Measurements from ENCODE around the gene RPA1.

The RPA1 gene

DNA sequence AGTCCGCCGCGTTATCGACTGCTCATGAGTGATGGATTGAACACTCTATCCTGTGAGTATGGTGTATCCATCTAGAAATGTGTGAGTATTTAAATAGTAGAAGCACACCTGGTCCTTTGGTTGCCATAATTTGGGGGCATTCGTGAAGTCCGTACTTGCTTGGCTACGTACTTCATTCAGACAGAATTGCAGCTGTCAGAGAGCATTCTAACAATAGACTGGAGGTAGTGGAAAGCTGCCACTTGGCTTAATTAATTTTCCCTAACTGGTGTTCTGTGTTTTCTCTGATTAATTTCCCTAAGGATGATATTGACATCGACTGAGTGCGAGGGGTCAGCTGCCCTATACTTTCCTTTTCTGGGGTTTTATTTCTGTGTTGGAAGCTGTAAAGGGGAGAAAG lies 14.1 kb downstream of the RPA1 start:
- TF ChIP-seq, protein P1, sequence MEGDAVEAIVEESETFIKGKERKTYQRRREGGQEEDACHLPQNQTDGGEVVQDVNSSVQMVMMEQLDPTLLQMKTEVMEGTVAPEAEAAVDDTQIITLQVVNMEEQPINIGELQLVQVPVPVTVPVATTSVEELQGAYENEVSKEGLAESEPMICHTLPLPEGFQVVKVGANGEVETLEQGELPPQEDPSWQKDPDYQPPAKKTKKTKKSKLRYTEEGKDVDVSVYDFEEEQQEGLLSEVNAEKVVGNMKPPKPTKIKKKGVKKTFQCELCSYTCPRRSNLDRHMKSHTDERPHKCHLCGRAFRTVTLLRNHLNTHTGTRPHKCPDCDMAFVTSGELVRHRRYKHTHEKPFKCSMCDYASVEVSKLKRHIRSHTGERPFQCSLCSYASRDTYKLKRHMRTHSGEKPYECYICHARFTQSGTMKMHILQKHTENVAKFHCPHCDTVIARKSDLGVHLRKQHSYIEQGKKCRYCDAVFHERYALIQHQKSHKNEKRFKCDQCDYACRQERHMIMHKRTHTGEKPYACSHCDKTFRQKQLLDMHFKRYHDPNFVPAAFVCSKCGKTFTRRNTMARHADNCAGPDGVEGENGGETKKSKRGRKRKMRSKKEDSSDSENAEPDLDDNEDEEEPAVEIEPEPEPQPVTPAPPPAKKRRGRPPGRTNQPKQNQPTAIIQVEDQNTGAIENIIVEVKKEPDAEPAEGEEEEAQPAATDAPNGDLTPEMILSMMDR (IDR thresholded peaks at IDR 0.05; ENCODE audit: low read length): no peak
- TF ChIP-seq EZH2phosphoT487 (IDR thresholded peaks at IDR 0.05; ENCODE audit: low read length) (no peak), EZH2 (optimal IDR thresholded peaks at IDR 0.05; ENCODE audit: low read depth, low read length) (no peak)
- peaks cover 41% of the 10 kb centered on the region for H3K79me2 ChIP-seq (ENCODE audit: low read length)
- no peak overlapping the region for H3K9ac ChIP-seq (ENCODE audit: low read length)

DNA sequence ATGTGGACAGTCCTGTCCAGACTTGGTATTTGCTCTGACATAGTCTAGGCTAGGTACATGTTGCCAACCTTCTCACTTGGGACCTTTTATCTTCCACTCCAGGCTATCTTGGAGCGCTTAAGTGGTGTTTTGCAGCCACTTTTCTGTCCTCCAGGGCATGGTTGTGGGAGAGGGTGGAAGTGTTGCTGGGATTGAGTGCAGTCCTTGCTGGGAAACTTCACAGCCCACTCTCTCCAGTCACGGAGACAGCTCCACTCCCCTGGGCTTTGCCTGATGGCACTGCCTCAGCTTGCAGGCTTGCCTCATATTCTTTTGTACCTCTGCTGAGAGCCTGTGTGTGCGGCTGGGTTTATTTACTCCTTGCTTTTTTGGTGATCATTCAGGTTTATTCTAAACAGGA lies 17.4 kb downstream of the RPA1 start:
- no peaks in the 10 kb centered on the region for H3K27me3 ChIP-seq (replicated peaks; ENCODE audit: insufficient read depth, low read length)
- H3F3A ChIP-seq (ENCODE audit: insufficient read depth, low read length): no peaks in the 10 kb centered on the region
- peaks cover 10% of the 10 kb centered on the region; the same call in 1 of the 2 replicates for H3K79me2 ChIP-seq (ENCODE audit: low read length)
- no peaks in the 10 kb centered on the region for H3K4me1 ChIP-seq (ENCODE audit: low read length)
- DNase-seq: no peak
- TF ChIP-seq, protein P1 (IDR thresholded peaks at IDR 0.05; ENCODE audit: low read length): no peak
- TF ChIP-seq EZH2 (optimal IDR thresholded peaks at IDR 0.05; ENCODE audit: low read depth, low read length): no peak
- TF ChIP-seq EZH2phosphoT487 (IDR thresholded peaks at IDR 0.05; ENCODE audit: low read length): no peak
- no peak overlapping the region for H3K27ac ChIP-seq (ENCODE audit: low read length)
- H3K9me2 ChIP-seq (replicated peaks; ENCODE audit: insufficient read depth, low read length): no peaks in the 10 kb centered on the region
- no peak overlapping the region for H2AFZ ChIP-seq (ENCODE audit: low read length)
- no peaks in the 10 kb centered on the region; the same call in 1 of the 2 replicates for H3K36me3 ChIP-seq (replicated peaks; ENCODE audit: insufficient read depth, low read length)
- H3K9ac ChIP-seq (ENCODE audit: low read length): no peak overlapping the region
- no peak overlapping the region for H3K4me2 ChIP-seq (ENCODE audit: low read depth, low read length)
- H4K20me1 ChIP-seq (ENCODE audit: insufficient read depth, low read length): no peaks in the 10 kb centered on the region
- no peak overlapping the region for H3K4me3 ChIP-seq (ENCODE audit: low read length)
- no peaks in the 10 kb centered on the region for H3K9me3 ChIP-seq (replicated peaks; ENCODE audit: insufficient read depth, low read length)

More for the DNA sequence above, 14.1 kb downstream of the RPA1 start:
- no peak overlapping the region for H3K27ac ChIP-seq (ENCODE audit: low read length)
- H3K4me2 ChIP-seq (ENCODE audit: low read depth, low read length): no peak overlapping the region
- DNase-seq: no peak
- H3K27me3 ChIP-seq (replicated peaks; ENCODE audit: insufficient read depth, low read length): no peaks in the 10 kb centered on the region
- H2AFZ ChIP-seq (ENCODE audit: low read length): no peak overlapping the region
- H3K9me3 ChIP-seq (replicated peaks; ENCODE audit: insufficient read depth, low read length): no peaks in the 10 kb centered on the region
- no peaks in the 10 kb centered on the region for H3F3A ChIP-seq (ENCODE audit: insufficient read depth, low read length)
- no peaks in the 10 kb centered on the region for H3K4me1 ChIP-seq (ENCODE audit: low read length)
- no peaks in the 10 kb centered on the region for H3K9me2 ChIP-seq (replicated peaks; ENCODE audit: insufficient read depth, low read length)
- H3K4me3 ChIP-seq (ENCODE audit: low read length): no peak overlapping the region
- no peaks in the 10 kb centered on the region; the same call in 1 of the 2 replicates for H3K36me3 ChIP-seq (replicated peaks; ENCODE audit: insufficient read depth, low read length)
- H4K20me1 ChIP-seq (ENCODE audit: insufficient read depth, low read length): no peaks in the 10 kb centered on the region

DNA sequence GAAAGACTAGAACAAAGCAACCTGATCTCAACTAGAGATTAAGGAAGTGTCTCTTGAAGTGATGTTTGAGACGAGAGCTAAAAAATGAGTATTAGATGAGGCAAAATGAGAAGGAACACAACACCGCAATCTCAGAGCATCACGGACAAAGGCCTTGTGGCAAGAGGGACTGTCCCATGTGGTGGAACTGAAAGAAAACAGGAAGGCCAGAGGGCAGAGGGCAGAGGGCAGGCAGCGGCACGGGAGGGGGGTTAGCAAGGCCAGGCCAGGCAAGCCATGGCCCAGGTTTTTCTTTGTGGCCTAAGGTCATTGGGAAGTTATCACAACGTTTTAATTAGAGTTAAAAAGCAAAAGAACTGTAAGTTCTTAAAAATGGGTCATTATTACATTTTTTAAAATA lies 22.5 kb downstream of the RPA1 start:
- DNase-seq: no peak
- H3K9ac ChIP-seq (ENCODE audit: low read length): no peak overlapping the region
- TF ChIP-seq, protein P1 (IDR thresholded peaks at IDR 0.05; ENCODE audit: low read length): no peak
- TF ChIP-seq EZH2 (optimal IDR thresholded peaks at IDR 0.05; ENCODE audit: low read depth, low read length) (no peak), EZH2phosphoT487 (IDR thresholded peaks at IDR 0.05; ENCODE audit: low read length) (no peak)
- no peak overlapping the region for H3K27ac ChIP-seq (ENCODE audit: low read length)
- H2AFZ ChIP-seq (ENCODE audit: low read length): no peak overlapping the region
- no peaks in the 10 kb centered on the region for H3F3A ChIP-seq (ENCODE audit: insufficient read depth, low read length)
- H3K4me3 ChIP-seq (ENCODE audit: low read length): no peak overlapping the region
- H3K4me1 ChIP-seq (ENCODE audit: low read length): no peaks in the 10 kb centered on the region
- no peak overlapping the region for H3K4me2 ChIP-seq (ENCODE audit: low read depth, low read length)
- H3K79me2 ChIP-seq (ENCODE audit: low read length): 0 out of 2 replicates have a peak, but pooled peaks cover 4% of the 10 kb centered on the region
- no peaks in the 10 kb centered on the region for H3K27me3 ChIP-seq (replicated peaks; ENCODE audit: insufficient read depth, low read length)
- no peaks in the 10 kb centered on the region for H3K9me3 ChIP-seq (replicated peaks; ENCODE audit: insufficient read depth, low read length)
- H3K9me2 ChIP-seq (replicated peaks; ENCODE audit: insufficient read depth, low read length): no peaks in the 10 kb centered on the region
- H4K20me1 ChIP-seq (ENCODE audit: insufficient read depth, low read length): no peaks in the 10 kb centered on the region
- no peaks in the 10 kb centered on the region; the same call in 1 of the 2 replicates for H3K36me3 ChIP-seq (replicated peaks; ENCODE audit: insufficient read depth, low read length)

Measured in MM.1S (cell line).